HG03025 (cell line): Measurements from ENCODE around the gene MCTP2.

Experiments used
- ATAC-seq: cut with Tn5 transposase; IDR thresholded peaks from one replicate; pipeline ENCODE4 v1.9.1; 2021; ENCODE audit warnings: mild to moderate bottlenecking, moderate library complexity; ENCODE audit not compliant: unreplicated experiment, low FRiP score

The MCTP2 gene

GRCh38 chr15:94259121-94259751 is 27.9 kb downstream of the MCTP2 start:
- ATAC-seq, result no peak

GRCh38 chr15:94259863-94260262 is 28.5 kb downstream of the MCTP2 start:
- no peak for ATAC-seq

DNA sequence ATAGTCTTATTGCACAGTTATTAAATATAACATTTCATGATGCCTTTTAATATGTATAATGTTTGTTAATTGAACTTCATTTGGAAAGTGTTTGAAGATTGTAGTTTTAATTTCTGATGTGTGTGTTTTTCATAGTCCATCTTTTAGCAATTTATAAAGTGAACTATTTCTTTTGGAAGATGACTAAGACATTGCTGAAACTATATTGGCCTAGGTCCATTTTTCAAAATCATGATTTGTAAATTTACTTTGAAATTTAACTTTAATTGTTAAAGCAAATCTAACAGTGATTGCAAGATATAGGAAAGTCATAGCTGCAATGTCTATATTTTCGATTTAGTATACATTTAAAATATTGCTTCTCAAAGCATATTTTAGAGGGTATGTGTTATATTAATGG is 30.8 kb downstream of the MCTP2 start:
- ATAC-seq, result no peak

DNA sequence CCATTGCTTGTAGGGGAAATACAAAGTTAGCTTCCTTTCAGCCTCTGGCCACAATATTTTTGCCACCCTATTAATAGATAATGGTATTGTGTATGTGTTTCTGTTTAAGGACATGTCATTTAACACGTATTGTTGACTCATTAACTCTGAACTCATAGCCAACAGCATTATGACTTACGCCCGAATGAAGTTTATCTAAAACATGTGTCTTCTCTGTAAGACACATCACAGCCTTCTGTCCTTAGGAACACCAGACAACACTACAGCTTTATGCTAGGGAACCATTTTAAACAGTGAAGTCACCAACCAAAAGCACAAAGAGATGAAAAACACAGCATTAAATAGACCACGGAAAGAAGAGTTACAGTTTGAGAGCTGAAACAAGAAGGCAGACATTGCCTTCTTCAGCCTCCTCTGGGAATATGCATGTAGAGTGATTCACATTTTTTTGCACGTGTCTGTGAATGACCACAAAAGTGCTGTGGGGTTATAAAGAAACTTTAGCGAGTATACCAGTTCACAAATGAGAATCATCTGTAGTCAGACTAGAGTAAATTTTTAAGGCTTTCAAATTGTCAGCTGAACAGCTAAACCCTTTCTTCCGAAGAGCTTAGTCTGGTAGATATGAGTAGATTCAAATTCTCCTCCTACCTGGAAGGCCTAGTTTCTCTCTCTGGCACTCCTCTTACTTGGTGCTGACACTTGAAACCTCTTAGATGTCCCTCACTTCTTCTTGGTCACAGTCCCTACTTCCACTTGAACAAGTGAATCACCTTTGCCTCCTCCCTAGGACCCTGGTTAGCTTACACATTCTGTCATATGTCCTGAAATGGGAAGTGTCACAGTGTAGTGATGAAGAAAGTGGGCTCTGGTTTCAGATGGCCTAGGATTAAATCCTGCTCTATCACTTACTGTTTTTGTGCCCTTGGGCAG is 32.2 kb downstream of the MCTP2 start:
- ATAC-seq, result no peak

- ATAC-seq, result no peak
Measured at GRCh38 chr15:94265009-94265408, 33.6 kb downstream of the MCTP2 start.

DNA sequence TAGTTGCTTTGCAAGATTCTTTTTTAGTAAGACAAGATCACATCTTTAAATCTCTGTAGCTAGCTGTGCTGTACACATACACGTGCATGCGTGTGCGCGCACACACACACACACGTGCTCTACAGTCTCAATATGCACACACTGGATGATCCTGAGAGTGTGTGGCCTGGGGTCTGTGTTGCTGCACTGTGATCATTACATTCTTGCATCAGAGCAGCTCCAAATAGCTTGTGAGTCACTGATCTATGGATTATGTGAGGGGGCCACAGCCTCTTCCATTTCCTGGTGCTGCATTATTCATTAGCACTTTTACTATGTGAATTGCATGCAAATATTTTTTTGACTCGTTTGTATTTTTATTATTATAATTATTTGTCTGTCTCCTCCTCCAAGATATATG is 34.6 kb downstream of the MCTP2 start:
- ATAC-seq, result no peak

DNA sequence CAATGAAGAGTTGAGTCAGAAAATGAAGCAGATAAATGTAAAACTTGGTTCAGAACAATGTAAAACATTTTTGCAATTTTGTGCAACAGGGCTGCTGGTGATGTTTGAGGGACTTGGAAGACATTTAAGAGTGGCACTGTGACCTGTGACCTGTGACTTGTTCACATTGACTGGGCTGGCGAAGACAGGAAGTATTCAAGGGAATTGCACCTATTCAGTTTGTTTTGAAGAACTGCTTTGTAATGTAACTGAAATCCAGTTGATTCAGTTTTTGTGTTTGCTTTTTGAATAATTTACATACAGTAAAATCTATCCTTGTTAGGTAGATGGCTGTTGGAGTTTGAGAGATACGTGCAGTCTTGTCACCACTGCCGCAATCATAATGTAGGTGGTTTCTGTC is 35.4 kb downstream of the MCTP2 start:
- no peak for ATAC-seq

DNA sequence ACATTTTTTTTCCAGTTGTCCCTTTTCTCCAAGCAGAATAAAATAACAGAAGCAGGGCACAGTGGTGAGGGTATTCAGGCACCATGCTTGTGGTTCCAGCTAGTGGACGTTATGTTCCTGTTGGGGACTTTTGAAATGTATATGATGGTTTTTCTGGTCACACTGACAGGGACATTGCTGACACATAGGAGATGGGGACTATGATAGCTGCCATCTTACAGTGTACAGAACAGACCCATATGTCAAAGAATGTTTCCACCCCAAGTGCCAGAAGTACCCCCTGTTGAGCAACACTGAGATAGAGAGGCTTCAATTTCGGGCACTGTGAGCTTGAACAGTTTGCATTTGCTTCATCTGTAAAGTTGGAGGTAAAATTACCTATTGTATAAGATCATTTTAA is 38.6 kb downstream of the MCTP2 start:
- no peak for ATAC-seq

DNA sequence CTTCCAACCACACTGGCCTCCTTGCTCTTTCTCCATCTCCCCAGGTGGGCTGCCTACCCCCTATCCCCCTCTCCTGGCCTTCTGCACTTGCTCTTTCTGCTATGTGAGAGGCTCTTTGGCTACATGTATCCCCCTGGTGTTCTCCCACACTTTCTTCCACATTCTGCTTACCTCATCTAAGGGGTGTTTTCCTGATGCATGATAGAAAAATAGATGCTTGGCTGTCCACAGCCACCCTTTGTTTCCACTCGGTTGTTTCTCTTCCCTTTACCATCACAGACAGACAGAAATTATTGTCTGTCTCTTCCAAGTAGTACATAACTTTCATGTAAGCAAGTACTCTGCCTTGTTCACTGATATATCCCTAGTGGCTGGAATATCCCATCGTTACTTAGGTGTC is 39.2 kb downstream of the MCTP2 start:
- no peak for ATAC-seq

DNA sequence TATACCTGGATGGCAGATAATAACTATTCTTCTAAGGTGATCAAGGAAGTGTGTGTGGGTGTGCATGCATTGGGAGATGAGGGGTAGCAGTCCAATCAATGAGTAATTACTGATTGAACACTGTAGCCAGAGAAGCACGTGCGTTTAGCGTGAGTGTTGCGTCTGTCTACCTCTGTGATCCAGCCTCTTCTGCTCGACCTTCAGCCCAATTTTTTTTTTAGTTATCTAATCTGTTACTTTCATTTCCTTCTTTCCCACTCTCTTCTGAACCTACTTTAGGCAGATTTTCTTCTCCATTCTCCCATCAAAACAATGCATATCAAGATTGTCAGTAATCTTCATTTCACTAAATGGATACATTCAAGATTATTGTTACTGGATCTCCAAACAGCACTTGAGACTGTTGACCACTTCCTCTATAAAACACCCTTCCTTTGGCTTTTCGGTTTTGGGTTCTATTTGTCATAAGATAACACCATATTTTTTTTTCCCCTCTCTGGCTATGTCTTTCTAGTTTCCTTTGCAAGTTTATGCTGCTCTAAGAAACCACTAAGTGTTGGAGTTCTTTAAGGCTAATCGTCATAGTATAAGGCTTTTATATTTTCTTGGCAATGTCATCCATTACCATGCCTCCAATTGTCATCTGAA is 41.0 kb downstream of the MCTP2 start:
- ATAC-seq, result no peak

- ATAC-seq, result no peak
Measured at GRCh38 chr15:94273826-94274225, 42.5 kb downstream of the MCTP2 start.

GRCh38 chr15:94274745-94275144 is 43.4 kb downstream of the MCTP2 start:
- no peak for ATAC-seq

GRCh38 chr15:94277485-94277884 is 46.1 kb downstream of the MCTP2 start:
- ATAC-seq, result no peak

- no peak for ATAC-seq
Measured at GRCh38 chr15:94279736-94280135, 48.4 kb downstream of the MCTP2 start.

DNA sequence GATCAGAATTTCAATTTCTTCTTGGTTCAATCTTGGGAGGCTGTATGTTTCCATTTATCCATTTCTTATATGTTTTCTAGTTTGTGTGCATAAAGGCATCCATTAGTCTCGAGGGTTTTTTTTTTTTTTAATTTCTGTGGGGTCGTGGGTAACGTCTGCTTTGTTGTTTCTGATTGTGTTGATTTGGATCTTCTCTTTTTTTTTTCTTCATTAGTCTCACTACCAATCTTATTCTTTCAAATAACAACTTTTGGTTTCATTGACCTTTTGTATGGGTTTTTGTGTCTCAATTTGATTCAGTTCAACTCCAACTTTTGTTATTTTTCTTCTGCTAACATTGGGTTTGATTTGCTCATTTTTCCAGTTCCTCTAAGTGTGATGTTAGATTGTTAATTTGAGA is 48.9 kb downstream of the MCTP2 start:
- no peak for ATAC-seq

DNA sequence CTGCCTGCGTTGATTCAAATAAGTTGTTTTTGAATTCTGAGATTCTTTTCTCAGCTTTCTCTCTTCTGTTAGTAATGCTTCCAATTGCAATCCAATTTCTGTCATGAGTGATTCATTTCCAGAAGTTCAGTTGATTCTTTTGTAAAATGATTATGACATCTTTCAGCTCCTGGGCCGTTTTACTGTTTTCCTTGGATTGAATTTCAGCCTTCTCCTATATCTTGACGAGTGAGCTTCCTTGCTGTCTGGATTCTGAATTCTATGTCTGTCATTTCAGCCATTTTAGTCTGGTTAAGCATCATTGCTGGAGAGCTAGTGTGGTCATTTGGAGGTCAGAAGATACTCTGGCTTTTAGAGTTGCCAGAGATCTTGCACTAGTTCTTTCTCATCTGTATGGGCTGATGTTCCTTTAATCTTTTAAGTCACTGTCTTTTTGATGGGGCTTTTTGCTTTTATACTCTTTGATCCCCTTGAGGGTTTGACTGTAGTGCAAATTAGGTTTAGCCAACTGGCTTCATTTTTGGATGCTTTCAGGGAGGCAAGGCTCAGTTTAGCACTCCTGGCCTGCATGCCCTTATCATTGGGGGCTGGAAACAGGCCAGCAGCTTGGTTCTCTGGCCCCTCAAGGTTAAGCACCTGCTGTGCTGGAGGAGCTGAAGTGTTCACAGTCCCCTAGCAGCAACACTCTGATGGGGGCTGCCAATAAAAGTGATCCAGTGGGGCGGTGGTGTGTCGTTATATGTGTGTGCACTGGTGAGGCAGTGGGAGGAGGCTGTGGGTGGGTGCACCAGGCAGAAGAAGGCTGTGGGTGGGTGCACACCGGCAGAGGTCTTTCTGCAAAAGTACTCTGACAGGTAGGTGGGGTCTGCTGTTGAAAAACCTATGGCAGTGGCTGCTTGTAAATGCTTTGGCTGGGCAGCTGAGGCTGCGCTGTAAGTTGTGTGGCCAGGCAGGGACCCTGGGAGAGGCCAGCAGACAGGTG is 51.2 kb downstream of the MCTP2 start:
- ATAC-seq, result no peak

GRCh38 chr15:94286583-94286982 is 55.2 kb downstream of the MCTP2 start:
- ATAC-seq, result no peak

GRCh38 chr15:94287794-94288246 is 56.5 kb downstream of the MCTP2 start:
- ATAC-seq, result peak; percentile 97

- no peak for ATAC-seq
Measured at GRCh38 chr15:94290730-94291129, 59.4 kb downstream of the MCTP2 start.
